Smooth muscle cell (in vitro differentiated cells): ENCODE measurements around the gene URB1. TPM values are rescaled to one million over a fixed set of nuclear protein-coding genes. Genes with fewer than 3 reads are reported as not detected.

ENCODE experiments used
- DNase-seq: peaks from one replicate; lab custom pipeline; 2025; ENCODE audit not compliant: unreplicated experiment; lab: John Stamatoyannopoulos, UW
- H2AFZ ChIP-seq: fragments of 200-600 bp; sonication (generic); 2 replicates; pipeline ENCODE4 v1.6.0; 2016; ENCODE audit warnings: antibody characterized with exemption, low read depth, mild to moderate bottlenecking
- H3F3A ChIP-seq: fragments of 200-600 bp; sonication (generic); 2 replicates; pipeline ENCODE4 v1.6.0; 2017; ENCODE audit warnings: antibody characterized with exemption, low read depth
- H3K27ac ChIP-seq: fragments of 200-600 bp; sonication (generic); 2 replicates; pipeline ENCODE4 v1.5.1; 2016; ENCODE audit warnings: low read depth, mild to moderate bottlenecking
- H3K27me3 ChIP-seq: fragments of 200-600 bp; sonication (generic); 2 replicates; pipeline ENCODE4 v1.6.1; 2016; ENCODE audit warnings: low read depth, mild to moderate bottlenecking
- H3K36me3 ChIP-seq: fragments of 200-600 bp; sonication (generic); 2 replicates; pipeline ENCODE4 v1.5.1; 2016; ENCODE audit warnings: low read depth
- H3K4me1 ChIP-seq: fragments of 200-600 bp; sonication (generic); 2 replicates; pipeline ENCODE4 v1.5.1; 2016; ENCODE audit warnings: low read depth
- H3K4me2 ChIP-seq: fragments of 200-600 bp; sonication (generic); 2 replicates; pipeline ENCODE4 v1.6.0; 2016; ENCODE audit warnings: mild to moderate bottlenecking
- H3K4me3 ChIP-seq: fragments of 200-600 bp; sonication (generic); 2 replicates; pipeline ENCODE4 v1.5.1; 2016; ENCODE audit warnings: mild to moderate bottlenecking
- H3K79me2 ChIP-seq: fragments of 200-600 bp; sonication (generic); 2 replicates; pipeline ENCODE4 v1.6.0; 2016; ENCODE audit warnings: low read depth, mild to moderate bottlenecking
- H3K9ac ChIP-seq: fragments of 200-600 bp; sonication (generic); 2 replicates; pipeline ENCODE4 v1.6.0; 2016; ENCODE audit warnings: low read depth
- H3K9me3 ChIP-seq: fragments of 200-600 bp; sonication (generic); replicated peaks from 2 replicates; pipeline ENCODE4 v1.5.1; 2016; ENCODE audit warnings: low read depth
- H4K20me1 ChIP-seq: fragments of 200-600 bp; sonication (generic); 2 replicates; pipeline ENCODE4 v1.6.0; 2016; ENCODE audit warnings: low read depth
- WGBS: methylation state at CpG from one replicate; pipeline ENCODE4 v1.1.7; 2016; ENCODE audit warnings: low lambda C conversion rate; 5-methylcytosine and 5-hydroxymethylcytosine counted together
- polyA plus RNA-seq: library from polyadenylated mRNA; unstranded; fragments of >200 nt; fragmentation: Nextera tagmentation; extraction: Ambion mirVana; gene quantifications from 2 replicates; pipeline ENCODE4 v1.2.1, GENCODE V29; 2016
- total RNA-seq: library from RNA; depleted of rRNA; stranded (reverse); fragments of >200 nt; gene quantifications from 2 replicates; pipeline ENCODE4 v1.2.3, GENCODE V29; 2014
- TF ChIP-seq, protein P1 (sequence below): fragments of 200-600 bp; sonication (generic); IDR thresholded peaks from 2 replicates; pipeline ENCODE4 v1.5.1; 2017; ENCODE audit warnings: borderline replicate concordance, mild to moderate bottlenecking, antibody characterized with exemption; ENCODE audit not compliant: insufficient read depth, poor library complexity, severe bottlenecking

The URB1 gene
- total and polyA plus RNA-seq, 2 experiments from 2014 or later = 2.8 to 6.2 TPM

DNA sequence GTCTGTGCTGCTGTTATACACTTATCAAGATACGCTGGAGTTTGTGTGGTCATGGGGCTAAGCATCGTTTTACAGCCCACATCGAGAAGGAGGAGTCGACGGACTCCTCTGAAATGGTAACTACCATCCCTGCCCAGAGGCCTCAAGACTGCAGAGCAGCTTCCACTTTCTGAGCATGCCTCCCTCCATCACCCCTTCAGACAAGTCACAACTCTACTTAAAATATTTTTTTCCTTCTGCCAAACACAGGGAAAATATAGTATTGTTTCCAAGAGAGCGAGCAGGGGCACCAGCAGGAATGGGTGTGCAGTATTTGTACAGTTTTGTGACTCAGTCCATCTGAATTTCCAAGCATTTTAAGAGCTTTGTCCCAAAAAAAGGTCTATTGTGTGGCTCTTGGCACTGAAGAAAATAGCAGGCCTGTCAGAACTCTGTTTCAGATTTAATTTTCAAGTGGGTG, 33.8 kb upstream of the URB1 start:
- Histone ChIP-seq H3K27ac (peak overlapping the region; percentile 43), H3K36me3 (no peaks in the 10 kb centered on the region), H3K9me3 (no peaks in the 10 kb centered on the region), H3F3A (peaks cover 8% of the 10 kb centered on the region), H4K20me1 (no peaks in the 10 kb centered on the region), H3K4me3 (no peak overlapping the region), H3K79me2 (no peaks in the 10 kb centered on the region), H3K4me2 (peak overlapping the region; percentile 5), H2AFZ (no peak overlapping the region), H3K27me3 (no peaks in the 10 kb centered on the region), H3K9ac (no peak overlapping the region), H3K4me1 (no peaks in the 10 kb centered on the region)
- TF ChIP-seq, protein P1, sequence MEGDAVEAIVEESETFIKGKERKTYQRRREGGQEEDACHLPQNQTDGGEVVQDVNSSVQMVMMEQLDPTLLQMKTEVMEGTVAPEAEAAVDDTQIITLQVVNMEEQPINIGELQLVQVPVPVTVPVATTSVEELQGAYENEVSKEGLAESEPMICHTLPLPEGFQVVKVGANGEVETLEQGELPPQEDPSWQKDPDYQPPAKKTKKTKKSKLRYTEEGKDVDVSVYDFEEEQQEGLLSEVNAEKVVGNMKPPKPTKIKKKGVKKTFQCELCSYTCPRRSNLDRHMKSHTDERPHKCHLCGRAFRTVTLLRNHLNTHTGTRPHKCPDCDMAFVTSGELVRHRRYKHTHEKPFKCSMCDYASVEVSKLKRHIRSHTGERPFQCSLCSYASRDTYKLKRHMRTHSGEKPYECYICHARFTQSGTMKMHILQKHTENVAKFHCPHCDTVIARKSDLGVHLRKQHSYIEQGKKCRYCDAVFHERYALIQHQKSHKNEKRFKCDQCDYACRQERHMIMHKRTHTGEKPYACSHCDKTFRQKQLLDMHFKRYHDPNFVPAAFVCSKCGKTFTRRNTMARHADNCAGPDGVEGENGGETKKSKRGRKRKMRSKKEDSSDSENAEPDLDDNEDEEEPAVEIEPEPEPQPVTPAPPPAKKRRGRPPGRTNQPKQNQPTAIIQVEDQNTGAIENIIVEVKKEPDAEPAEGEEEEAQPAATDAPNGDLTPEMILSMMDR = no peak
- no peak for DNase-seq
- 34% methylated on average over 6 of the region's 6 CpGs for WGBS

DNA sequence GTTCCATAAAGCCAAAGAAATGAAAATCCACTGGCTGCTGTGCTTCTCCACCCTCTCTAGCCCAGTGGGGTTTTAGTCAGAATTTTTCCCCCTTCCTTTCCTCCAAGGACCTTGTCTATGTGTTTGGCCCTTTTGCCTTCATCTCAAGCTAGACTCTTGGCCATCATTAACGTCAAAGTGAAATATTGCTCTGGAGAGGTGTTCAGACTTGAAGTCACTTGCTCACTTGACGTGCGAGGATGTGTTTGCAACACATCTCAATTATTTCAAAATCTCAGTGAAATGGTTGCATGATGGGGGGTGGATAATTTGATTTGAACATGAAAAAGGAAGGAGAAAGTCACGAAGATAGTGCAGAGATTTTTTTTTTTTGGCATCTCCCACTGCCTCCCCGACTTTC, 33.3 kb upstream of the URB1 start:
- Histone ChIP-seq H3K79me2 (no peaks in the 10 kb centered on the region), H3K4me3 (no peak overlapping the region), H3K9ac (no peak overlapping the region), H3K36me3 (no peaks in the 10 kb centered on the region), H3K4me1 (no peaks in the 10 kb centered on the region), H3K9me3 (no peaks in the 10 kb centered on the region), H3K27ac (no peak overlapping the region), H2AFZ (no peak overlapping the region), H3K4me2 (peak overlapping the region; percentile 5), H3K27me3 (no peaks in the 10 kb centered on the region), H3F3A (peaks cover 8% of the 10 kb centered on the region), H4K20me1 (no peaks in the 10 kb centered on the region)
- DNase-seq = no peak
- WGBS = 88% methylated on average over 5 of the region's 5 CpGs
- TF ChIP-seq, protein P1 = no peak

DNA sequence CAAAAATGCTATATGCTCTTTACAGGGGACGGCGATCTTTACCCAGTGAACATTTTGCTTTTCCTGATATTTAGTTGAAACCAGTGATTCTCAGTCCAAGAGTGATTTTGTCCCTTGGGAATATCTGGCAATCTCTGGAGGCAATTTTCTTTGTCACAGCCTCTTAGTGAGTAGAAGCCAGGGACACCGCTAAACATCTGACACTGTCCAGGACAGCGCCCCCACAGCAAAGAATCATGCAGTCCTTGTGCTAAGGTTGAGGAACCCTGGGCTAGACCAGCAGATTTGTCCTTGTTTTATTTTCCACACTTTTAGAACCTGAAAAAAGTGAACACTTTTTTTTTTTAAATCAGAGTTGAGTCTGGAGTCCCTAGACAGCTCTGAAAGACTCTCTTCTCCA, 32.8 kb upstream of the URB1 start:
- no peaks in the 10 kb centered on the region for H3K36me3 ChIP-seq
- H4K20me1 ChIP-seq = no peaks in the 10 kb centered on the region
- peaks cover 8% of the 10 kb centered on the region for H3F3A ChIP-seq
- no peak overlapping the region for H2AFZ ChIP-seq
- H3K27me3 ChIP-seq = no peaks in the 10 kb centered on the region
- no peaks in the 10 kb centered on the region for H3K9me3 ChIP-seq
- H3K9ac ChIP-seq = no peak overlapping the region
- no peak overlapping the region for H3K4me2 ChIP-seq
- no peak for DNase-seq
- H3K79me2 ChIP-seq = no peaks in the 10 kb centered on the region
- TF ChIP-seq, protein P1 = no peak
- no peak overlapping the region for H3K27ac ChIP-seq
- 70% methylated on average over 4 of the region's 4 CpGs for WGBS
- no peak overlapping the region for H3K4me3 ChIP-seq
- H3K4me1 ChIP-seq = no peaks in the 10 kb centered on the region

DNA sequence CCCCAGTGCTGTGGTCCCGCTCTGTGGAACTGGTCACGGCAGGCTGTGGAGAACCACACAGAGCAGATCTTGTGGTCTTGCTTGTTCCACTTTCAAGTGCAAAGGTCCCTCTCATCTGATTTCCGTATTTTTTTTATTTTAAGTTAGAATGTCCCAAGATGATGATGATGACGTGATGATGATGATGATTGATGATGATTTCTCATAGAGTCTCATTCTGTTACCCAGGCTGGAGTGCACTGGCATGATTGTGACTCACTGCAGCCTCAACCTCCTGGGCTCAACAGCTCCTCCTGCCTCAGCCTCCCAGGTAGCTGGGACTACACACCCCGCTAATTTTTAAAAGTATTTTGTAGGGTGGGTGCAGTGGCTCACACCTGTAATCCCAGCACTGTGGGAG, 31.9 kb upstream of the URB1 start:
- Histone ChIP-seq H3F3A (peaks cover 8% of the 10 kb centered on the region), H3K79me2 (no peaks in the 10 kb centered on the region), H3K4me1 (no peaks in the 10 kb centered on the region), H2AFZ (no peak overlapping the region), H3K36me3 (no peaks in the 10 kb centered on the region), H3K27me3 (no peaks in the 10 kb centered on the region), H3K27ac (no peak overlapping the region), H3K9ac (no peak overlapping the region), H3K4me3 (no peak overlapping the region), H3K4me2 (no peak overlapping the region), H3K9me3 (no peaks in the 10 kb centered on the region), H4K20me1 (no peaks in the 10 kb centered on the region)
- TF ChIP-seq, protein P1 = no peak
- no peak for DNase-seq
- WGBS = 91% methylated on average over 5 of the region's 5 CpGs
